Erythroblast (primary cell): ENCODE data around the gene IL16.

Source experiments
- GATA1 ChIP-seq: IDR thresholded peaks from 2 replicates; pipeline ENCODE4 v1.6.1; 2011; ENCODE audit warnings: low read depth, mild to moderate bottlenecking, control low read depth, low read length, moderate library complexity
- POLR2A ChIP-seq: IDR thresholded peaks from 2 replicates; pipeline ENCODE4 v1.6.1; 2011; ENCODE audit warnings: mild to moderate bottlenecking, low read length

DNA sequence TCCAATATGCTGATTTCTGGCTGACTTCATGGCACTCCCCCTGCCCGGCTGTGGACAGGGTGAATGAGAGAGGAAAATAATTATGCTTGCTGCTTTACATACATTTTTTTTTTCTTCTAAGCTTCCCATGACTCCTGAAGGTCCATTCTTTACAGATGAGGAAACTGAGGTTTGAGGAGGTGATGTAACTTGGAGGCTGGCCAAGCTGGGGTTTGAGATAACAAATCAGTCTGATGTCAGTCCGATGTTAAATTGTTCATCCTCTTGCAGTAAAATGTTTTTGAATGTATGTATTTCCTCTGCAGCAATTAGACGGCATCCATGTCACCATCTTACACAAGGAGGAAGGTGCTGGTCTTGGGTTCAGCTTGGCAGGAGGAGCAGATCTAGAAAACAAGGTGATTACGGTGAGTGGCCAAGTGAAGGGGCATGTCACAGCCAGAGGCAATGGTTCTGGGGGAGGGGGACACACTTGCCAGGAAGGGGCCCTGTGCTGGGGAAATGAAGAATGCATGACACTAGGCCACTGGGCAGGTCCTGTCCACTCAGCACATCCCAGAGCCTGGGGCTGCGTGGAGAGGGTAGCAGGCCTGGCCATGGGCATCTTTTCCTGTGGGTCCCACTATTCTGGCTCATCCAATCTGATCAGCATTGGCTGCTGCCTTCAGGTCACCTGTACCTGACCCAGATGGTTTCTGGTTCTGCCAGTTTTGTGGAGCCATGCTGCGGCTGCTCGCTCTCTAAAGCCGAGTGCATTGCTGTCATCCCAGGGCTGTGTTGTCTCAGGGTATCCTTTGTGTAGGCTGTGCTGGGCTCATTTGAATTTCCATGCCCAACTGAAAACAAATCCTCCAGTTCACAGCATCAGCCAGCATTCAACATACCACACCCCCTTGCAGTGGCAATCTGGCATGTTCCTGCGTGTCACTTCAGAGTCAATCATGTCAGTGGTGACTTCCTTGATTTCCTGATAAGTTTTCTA, 106.9 kb downstream of the IL16 start:
- TF ChIP-seq POLR2A (no peak), GATA1 (no peak)
